CD4-positive, alpha-beta T cell treated with Interferon alpha-2 for 1 hour (primary cell): ENCODE measurements around the gene GDAP1L1.

Source experiments
- DNase-seq, 2 donors: peaks; one replicate each; pipeline ENCODE4 v3.0.0-alpha.2; 2020 to 2022

Gene GDAP1L1

DNA sequence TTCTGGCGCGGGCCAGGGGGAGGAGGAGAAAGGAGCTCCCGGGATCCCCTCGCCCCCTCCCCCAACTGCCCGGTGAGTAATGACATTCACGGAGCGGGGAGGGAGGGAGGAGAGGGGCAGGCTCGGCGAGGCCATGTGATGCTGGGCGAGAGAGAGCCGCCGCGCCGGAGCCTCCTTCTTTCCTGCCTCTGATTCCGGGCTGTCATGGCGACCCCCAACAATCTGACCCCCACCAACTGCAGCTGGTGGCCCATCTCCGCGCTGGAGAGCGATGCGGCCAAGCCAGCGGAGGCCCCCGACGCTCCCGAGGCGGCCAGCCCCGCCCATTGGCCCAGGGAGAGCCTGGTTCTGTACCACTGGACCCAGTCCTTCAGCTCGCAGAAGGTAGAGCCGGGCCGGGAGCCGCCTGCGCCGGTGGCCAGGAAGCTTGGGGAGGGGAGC lies at the start of gene GDAP1L1:
TSS of gene GDAP1L1 (plus strand) at position 178 of the 441 bp plus-strand sequence. CDS start at position 205, 27 bp downstream.
- no peak for DNase-seq

DNA sequence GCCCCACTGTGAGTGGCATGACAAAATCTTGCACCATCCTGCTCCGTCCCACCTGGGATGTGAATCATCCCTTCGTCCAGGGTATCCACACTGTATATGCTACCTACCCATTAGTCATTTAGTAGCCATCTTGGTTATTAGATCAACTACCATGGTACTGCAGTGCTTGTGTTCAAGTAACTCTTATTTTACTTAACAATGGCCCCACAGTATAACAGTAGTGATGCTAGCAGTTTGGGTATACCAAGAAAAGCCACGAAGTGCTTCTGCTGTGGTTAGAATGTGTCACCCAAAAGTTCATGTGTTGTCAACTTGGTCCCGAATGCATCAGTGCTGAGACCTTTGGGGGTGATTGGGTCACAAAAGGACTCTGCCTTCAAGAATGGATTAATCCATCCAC lies 48.2 kb upstream of the GDAP1L1 start:
- DNase-seq, result peak in 1 of 2 donors; percentile 33

DNA sequence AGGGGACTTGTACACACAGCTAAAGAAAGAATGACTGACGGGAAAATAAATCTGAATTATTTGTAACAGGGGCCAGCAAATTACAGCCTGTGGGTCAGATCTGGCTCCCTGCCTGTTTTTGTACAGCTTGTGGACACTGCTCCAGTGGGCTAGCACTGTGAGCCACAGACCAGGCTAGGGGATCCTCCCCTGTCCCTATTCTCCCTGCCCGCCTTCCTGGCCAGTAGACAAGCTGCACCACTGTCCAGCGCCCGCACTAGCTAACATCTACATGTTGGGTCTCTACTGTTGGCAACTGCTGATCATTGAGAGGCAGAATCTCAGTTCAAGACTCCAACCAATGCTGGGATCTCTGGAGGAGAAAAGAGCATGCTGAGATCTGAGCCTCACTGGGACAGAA lies 47.2 kb upstream of the GDAP1L1 start:
- no peak for DNase-seq

DNA sequence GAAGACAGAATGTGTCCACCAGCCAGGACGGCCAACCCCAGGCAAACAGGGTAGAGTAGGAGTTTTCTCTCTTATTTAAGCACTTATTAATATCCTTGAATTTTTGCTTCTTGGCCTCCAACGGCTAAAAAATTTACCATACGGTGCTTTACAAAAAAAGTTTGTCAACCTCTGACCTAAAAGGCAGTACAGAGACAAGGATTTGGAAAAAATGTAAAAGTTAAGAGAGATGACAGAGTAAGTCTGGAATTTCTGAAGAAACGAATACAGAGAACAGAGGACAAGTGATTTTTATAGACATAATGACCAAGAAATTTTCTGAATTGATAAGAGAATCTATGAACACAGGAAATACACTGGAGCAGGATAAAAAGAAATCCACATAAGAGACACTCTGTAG lies 46.7 kb upstream of the GDAP1L1 start:
- no peak for DNase-seq

DNA sequence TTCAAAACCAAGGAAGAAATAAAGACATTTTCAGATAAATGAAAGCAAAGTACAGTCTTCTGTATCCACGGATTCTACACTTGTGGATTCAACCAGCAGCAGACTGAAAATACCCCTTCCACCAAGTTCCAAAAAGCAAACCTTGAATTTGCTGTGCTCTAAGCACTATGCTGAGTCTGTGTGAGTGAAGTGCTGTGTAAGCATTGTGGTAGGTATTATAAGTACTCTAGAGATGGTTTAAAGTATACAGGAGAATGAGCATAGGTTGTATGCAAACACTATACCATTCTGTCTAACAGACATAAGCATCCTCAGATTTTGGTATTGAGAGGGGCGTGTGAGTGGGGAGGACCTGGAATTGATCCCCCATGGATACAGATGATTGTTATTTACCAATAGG lies 46.1 kb upstream of the GDAP1L1 start:
- DNase-seq, result no peak

DNA sequence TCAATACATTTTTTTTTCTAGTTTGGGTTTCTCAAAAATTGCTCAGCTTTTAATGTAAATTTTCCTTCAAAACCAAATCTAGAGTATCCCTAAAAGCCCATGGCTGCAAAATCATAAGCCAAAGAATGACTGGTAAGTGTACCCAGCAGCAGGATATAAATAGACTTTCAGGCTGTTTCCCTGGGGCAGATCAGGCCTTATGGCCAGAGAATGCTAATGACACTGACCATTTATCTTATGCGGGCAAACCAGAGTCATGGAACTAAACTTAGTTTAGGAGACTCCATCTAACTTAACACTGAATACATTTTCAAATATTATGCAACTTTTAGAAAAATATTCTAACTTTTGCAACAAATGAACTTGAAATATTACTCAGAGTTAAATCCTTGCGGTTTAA lies 43.9 kb upstream of the GDAP1L1 start:
- DNase-seq, result no peak

DNA sequence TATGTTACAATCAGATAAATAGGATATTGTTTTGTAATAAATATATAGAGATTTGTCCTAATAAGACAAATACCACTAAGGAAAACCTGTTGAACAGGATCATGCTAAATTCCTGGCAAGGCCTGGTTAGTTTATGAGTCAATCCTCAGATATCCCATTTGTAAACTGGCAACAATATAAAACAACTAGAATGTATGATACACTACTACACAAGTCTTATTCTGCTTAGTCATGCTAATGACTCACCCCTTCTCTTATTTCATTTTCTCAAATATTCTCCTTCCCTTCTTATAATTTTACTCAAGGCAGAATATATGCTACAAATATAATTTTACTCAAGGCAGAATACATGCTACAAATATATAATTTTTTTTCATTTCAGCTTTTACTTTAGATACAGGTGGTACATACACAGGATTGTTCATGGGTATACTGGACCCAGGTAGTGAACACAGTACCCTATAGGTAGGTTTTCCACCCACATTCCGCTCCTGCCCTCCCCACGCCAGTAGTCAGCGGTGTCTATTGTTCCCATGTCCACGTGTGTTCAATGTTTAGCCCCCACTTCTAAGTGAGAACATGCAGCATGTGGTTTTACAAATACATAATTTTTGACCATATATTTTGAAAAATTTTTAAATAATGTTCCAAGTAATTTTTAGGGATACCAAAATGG lies 42.8 kb upstream of the GDAP1L1 start:
- no peak for DNase-seq

DNA sequence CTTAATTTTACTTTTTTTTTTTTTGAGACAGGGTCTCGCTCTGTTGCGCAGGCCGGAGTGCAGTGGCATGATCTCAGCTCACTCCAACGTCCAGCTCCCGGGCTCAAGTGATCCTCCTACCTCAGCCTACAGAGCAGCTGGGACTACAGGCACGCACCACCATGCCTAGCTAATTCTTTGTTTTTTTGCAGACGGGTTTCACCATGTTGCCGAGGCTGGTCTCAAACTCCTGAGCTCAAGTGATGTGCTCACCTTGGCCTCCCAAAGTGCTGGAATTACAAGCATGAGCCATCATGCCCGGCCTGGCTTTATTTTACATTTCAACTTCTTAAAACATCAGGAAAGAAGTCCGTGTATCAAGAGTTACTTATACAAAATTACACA lies 42.3 kb upstream of the GDAP1L1 start:
- DNase-seq, result no peak

DNA sequence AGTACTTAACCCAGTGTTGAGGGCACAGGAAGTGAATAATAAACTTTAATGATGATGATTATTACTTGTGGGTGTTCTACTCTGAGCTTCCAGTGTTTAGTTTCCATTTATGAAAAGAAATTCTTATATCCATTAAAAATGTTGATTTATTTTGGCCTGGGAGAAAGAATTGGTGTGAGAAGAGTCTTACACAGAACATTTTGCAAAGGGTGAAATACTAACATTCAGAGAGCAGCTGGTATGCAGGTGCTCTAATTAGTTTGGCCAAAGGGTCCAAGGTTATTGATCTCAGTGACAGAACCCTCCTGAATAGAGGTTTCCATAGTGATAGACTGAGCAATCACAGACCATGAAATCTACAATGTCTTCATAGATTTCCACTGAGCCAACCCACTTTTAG lies 41.0 kb upstream of the GDAP1L1 start:
- no peak for DNase-seq

DNA sequence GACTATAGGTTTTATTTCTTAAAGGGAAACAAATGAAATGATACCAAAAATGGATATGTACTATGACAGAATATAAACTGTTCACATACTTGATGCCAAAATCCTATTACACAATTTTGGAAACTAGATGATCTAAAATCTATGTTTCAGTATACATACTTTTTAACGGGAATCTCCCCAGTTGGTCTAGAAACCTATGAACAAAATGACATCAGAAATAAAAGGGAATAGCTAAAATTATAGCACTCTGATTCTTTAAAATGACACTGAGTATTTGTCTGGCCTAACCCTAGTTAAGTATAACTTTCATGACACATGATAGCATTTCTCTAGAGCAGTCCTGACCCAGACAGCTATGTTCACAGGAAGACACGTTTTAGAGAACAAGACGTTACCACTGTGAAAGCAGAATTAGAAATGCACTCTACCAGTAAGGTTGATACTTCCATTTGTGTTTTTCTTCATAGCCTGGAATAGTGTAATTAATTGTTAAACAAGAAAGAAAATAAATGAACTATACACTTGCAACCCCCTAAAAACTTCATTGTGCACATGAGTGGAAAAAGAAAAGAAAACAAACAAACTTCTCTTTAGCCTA lies 39.9 kb upstream of the GDAP1L1 start:
- DNase-seq, result no peak

DNA sequence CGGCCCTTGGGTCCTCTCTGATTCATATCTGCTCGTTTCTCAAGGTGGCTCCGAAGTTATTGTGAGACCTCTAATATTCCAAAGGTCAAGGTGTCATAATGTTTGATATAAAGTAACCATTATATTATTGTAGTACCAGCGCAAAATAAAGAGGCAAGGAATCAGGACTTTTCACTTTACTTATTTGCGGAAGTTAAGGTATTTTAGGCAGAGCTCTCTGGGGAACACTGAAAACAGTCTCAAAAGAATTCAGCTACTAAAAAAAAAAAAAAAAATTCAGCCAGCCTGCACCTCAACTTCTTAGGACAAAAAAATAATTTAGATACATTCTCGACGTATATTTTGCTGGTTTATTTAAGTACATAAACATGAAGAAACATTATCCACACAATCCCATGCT lies 38.9 kb upstream of the GDAP1L1 start:
- DNase-seq, result no peak

DNA sequence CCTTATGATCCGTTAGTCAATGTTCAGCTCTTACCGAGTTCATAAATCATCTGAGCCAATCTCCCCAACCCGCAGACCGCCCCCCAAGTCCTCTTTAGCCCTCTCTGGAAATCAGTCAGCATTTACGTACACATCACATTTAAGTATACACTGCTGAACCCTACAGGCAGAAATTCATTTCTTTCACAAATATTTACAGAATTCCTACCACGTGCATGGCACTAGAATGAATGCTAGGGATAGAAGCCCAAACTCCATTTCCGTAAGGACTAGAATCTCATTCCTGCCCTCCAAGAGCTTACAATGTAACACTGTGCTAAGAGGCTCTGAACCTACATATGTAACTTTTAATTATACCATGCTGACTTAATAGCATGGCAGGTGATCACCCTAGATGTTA lies 38.3 kb upstream of the GDAP1L1 start:
- no peak for DNase-seq

DNA sequence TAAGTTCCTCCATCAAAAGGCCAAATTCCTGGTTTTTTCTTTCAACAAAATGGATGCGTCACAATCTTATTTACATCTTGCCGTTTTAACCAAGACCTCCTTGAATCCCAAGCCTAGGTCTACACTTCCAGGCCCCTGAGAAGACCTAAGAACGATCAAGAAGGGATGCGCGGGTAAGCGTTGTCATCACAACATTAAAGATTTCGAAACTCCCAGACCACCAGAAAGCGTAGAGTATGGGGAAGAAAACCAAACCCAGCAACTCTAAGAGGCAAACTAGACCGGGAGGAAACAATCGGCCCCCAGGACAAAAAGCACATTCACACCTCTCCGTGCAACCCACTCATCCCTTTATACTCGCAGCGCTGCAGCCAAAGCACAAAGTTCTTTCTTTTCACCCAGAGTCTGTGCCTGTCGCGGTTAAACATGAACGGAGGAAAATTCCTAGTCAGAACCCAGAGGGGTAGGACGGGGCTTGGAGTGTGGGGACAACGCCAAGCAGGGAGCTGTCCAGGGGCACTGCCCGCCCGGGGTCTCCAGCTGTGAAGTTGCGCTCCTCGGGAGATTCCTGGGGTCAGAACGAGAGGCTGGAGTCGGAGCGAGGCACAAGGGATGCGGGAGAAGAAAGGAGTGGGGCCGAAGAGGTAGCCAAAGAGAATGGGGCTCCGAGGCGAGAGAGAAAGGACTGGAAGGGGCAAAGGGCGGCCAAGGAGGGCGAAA lies 37.3 kb upstream of the GDAP1L1 start:
- peak in 1 of 2 donors; percentile 12 for DNase-seq

DNA sequence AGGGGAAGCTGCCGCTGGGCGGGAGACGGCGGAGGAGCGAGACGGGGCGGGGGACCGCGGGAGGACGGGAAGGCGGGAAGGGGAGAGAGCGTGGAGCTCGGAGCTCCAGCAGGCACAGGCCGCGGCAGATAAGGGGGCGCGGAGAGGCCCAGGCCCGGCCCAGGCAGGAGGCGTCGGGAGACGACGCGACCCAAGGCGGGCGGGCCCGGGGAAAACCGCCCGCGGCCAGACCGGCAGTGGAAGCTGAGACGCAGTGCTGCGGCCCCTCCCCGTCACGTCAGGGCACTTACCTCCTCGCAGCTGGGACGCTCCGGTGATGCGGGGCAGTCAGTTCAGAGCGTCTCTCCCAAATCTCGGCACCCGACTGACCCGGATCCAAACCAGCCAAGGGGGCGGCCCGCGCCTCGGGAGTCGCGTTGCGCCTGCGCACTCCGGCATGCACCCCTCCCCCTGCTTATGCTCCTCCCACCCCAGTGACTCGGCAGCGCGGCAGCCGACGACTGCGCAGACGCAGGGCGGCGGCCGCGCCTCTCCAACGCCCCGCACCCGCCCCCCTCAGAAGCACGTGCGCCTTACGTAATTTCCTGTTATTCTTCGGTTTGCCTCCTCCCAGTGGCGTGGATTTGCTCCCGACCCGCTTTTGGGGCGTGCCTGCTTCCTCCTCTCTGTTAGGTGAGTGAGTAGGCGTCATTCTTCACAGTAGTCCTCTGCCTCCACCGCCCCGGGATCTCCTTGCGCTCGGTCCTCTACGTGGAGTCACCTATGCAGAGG lies 36.5 kb upstream of the GDAP1L1 start, which contains the start of gene OSER1:
TSS of gene OSER1 (minus strand) at position 366 of the 771 bp plus-strand sequence. CDS start 3,814 bp downstream, outside the sequence.
- DNase-seq, result peak; percentile 98

DNA sequence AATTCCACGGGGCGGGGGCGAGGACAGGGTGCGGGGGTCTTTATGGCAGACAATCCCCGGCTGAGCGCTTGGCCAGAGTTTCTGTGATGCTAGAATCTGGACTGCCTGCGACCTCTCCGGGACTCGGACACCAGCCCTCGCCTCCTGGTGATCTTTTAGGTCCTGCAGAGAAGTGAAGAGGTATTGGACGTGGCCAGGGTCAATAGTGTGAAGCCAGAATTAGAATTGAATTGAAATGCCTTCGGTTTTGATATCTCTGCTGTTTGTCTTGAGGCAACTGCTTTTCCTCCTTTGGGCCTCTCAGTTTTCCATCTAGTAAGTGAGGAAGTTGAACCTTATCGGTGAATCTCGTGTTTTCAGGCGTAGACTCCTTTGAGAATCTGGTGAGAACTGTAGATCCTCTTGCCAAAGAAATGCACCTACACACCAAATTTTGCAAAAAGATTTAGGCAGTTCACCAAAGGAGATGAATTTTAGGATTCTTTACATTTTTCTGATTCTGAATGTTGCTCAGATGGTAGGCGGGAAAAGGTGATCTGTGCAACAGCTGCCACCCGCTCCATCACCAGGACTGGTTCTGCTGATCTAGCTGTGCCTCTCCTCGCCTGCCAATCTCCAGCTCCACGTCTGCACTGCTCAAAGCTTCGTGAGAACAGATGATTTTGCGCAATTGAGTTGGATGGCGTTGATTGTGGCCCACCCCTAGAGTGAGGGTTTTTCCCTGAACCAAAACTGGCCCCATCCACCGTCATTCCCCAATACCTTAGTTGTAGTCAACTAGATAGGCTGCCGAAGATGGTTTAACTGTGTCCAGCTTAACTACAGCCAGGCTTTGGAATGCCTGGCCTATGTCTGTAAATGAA lies 35.7 kb upstream of the GDAP1L1 start:
- DNase-seq, result no peak

DNA sequence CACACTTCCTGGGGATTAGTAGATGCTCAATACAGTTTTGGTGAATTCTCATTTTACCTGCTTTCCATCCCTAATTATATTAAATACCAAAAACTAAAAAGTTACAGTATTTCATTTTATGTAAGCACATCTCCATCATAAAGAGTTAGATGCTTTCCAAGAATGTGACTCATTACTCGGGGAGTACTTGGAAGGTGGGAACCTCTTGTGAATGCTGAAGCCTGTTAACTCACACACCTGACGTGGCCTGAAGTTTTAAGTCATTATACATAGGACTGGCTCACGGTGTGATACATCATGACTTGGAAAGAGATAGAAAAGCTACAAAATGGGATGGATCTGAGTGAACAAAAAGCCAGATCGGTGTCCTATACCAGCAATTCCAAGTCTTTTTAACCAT lies 34.3 kb upstream of the GDAP1L1 start:
- no peak for DNase-seq

DNA sequence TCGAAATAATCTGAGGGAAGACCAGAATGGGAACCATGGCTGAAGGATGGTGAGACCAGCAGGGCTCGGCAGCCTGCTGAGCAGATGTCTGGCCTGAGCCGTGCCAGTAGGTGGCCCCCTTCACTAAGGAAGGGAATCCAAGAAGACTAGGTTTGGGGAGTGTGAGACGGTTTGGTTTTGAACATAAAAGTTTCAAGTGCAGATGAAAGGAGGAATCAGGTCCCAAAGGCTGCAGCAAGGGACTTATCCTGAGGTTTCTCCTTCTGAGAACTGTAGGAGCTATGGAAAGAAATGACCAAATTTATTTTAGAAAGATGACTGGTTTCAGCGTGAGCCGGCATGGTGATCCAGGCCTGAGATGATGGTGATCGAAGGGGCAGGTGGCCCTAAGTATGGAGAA lies 32.0 kb upstream of the GDAP1L1 start:
- DNase-seq, result peak; percentile 73 to 81

DNA sequence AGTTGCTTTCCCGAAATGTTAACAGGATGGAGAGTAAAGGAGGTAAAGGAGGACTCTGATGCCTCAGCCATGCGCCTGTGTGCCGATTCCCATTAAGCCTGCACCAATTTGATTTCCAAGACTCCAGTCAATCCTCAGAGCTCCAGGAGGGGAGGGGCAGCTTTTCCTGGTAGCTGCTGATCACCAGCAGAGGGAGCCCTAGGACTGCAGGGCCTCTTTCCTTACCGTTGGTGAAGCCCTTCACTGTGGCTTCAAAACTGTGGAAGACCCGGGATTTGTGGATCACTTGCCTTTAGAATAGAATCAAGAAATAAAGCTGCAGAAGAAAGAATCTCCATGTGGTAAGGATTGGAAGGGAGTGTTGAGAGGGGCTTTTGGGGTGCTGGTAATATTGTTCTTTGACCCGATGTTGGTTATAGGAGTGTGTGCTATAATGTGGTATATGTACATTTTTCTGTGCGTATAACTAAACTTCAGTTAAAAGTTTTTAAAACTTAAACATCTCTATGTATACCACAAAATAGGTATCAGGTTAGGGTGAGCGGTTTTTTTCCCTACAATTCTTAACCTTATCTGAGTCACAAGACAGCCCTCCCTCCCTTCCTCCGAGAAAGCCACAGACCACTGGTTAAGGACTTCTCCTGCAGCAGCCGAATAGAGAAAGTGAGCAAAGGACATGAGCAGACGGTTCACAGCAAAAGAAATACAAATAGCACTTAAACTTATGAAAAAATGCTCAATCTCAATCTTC lies 29.6 kb upstream of the GDAP1L1 start:
- DNase-seq, result peak; percentile 64 to 79

DNA sequence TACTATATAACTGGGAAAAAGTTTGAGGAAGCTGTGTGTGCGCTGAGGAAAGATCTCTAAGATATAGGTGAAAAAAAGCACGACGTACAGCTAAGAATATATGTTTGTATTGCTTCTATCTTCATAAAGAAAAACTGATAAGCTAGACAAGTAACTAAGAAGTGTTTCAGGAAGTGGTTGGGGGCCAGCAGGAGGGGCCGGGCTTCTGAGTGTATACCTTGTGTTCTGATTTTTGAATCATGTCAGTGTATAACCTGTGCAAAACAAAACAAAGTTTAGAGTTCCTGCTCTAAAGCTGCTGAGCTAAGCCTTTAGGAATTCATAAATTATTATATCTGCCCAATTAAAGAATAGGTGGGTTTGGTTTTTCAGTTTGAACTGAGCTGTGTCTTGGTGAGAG lies 28.7 kb upstream of the GDAP1L1 start:
- peak in 1 of 2 donors; percentile 51 for DNase-seq

DNA sequence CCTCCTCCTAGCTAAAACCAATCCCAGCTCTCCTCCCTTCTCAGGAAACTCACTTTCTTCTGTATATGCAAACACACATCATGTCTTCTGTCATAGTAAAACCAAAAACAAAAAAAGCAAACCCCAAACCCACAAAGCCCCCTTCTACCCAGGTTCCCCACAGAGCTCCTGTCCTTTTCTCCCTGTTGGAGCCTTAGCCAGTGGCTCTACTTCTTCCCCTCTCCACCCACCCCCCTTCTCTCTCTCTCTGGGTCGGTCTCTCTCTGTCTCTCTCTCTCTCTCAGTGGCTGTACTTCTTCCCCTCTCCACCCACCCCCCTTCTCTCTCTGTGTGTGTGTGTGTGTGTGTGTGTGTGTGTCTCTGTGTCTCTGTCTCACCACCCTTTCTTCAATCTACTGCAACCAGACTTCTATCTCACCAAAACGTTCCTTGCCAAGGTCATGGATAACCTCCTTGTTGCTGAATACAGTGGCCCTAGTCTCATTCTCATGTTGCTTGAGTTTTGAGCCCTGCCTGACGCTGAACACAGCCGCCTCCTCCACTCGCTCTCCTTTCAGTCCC lies 27.9 kb upstream of the GDAP1L1 start:
- peak in 1 of 2 donors; percentile 41 for DNase-seq

DNA sequence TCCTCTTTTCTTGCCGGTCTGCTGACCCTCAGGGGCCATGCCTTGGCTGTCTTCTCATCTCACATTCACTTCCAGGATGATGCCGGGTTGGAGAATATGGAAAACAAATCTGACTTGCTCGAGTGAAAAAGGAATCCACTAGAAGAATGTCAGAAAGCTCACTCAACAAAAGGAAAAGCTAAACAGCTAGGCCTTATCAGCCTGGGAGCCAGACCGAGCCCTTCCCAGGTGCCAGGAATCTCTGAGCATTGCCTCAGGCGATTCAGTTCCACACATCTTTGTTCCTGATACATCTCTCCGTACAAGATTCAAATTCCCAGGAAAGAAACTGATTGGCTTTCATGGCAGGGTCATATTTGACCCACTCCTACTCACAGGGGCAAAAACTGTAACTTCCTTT lies 27.3 kb upstream of the GDAP1L1 start:
- DNase-seq, result no peak
